Amniotic epithelial cell (primary cell): Measurements from ENCODE around the gene PRKN.
A peak's percentile ranks its signal among the peaks of the same experiment; 100 is the strongest.

Experiments used
- DNase-seq: peaks from one replicate; pipeline ENCODE4 v3.0.0-alpha.2; 2010; ENCODE audit warnings: low read depth

PRKN gene

GRCh38 chr6:162058281-162058875 lies 669.2 kb downstream of the PRKN start:
- DNase-seq, result no peak

GRCh38 chr6:162056745-162057144 lies 670.8 kb downstream of the PRKN start:
- DNase-seq, result no peak

GRCh38 chr6:162056061-162056460 lies 671.5 kb downstream of the PRKN start:
- no peak for DNase-seq

GRCh38 chr6:162055365-162055764 lies 672.2 kb downstream of the PRKN start:
- DNase-seq, result no peak

- DNase-seq, result no peak
Observed at GRCh38 chr6:162053084-162053483, 674.5 kb downstream of the PRKN start.

GRCh38 chr6:162050579-162050978 lies 677.0 kb downstream of the PRKN start:
- no peak for DNase-seq

- DNase-seq, result no peak
Observed at GRCh38 chr6:162046324-162046723, 681.2 kb downstream of the PRKN start.

- DNase-seq, result peak; percentile 5
Observed at GRCh38 chr6:162032620-162033019, 694.9 kb downstream of the PRKN start.

GRCh38 chr6:162029873-162030576 lies 697.5 kb downstream of the PRKN start:
- no peak for DNase-seq

- DNase-seq, result no peak
Observed at GRCh38 chr6:162026843-162027242, 700.7 kb downstream of the PRKN start.

GRCh38 chr6:162026031-162026430 lies 701.5 kb downstream of the PRKN start:
- no peak for DNase-seq

- DNase-seq, result no peak
Observed at GRCh38 chr6:162019349-162019748, 708.2 kb downstream of the PRKN start.

GRCh38 chr6:162017536-162017935 lies 710.0 kb downstream of the PRKN start:
- DNase-seq, result no peak

- DNase-seq, result no peak
Observed at GRCh38 chr6:162014069-162014811, 713.3 kb downstream of the PRKN start.

- DNase-seq, result no peak
Observed at GRCh38 chr6:162005372-162005771, 722.2 kb downstream of the PRKN start.

GRCh38 chr6:161996783-161997182 lies 730.8 kb downstream of the PRKN start:
- DNase-seq, result no peak

GRCh38 chr6:161985876-161986423 lies 741.6 kb downstream of the PRKN start:
- no peak for DNase-seq

- DNase-seq, result no peak
Observed at GRCh38 chr6:161984713-161985112, 742.9 kb downstream of the PRKN start.

GRCh38 chr6:161976553-161976952 lies 751.0 kb downstream of the PRKN start:
- DNase-seq, result no peak

GRCh38 chr6:161973064-161973463 lies 754.5 kb downstream of the PRKN start:
- no peak for DNase-seq

GRCh38 chr6:161971043-161971442 lies 756.5 kb downstream of the PRKN start:
- no peak for DNase-seq

GRCh38 chr6:161963634-161964234 lies 763.8 kb downstream of the PRKN start:
- DNase-seq, result no peak

- no peak for DNase-seq
Observed at GRCh38 chr6:161963181-161963580, 764.4 kb downstream of the PRKN start.
